Liver (tissue), 3 donors: Measurements from ENCODE around the gene TLE5.

Experiments used
- EGR1 ChIP-seq, 2 donors: IDR thresholded peaks; 2 replicates each; pipeline ENCODE4 v1.6.1; 2016 to 2018; ENCODE audit warnings: antibody characterized with exemption in 2 of 2, low read depth in 2 of 2
- GABPA ChIP-seq, 2 donors: IDR thresholded peaks in 1 of 2; conservative IDR thresholded peaks in 1 of 2; 2 replicates each; pipeline ENCODE4 v1.6.1; 2016; ENCODE audit warnings: antibody characterized with exemption in 2 of 2, mild to moderate bottlenecking in 1 of 2, moderate library complexity in 1 of 2
- JUND ChIP-seq, 2 donors: IDR thresholded peaks; 2 replicates each; pipeline ENCODE4 v1.6.1; 2016; ENCODE audit warnings: antibody characterized with exemption in 2 of 2
- NR2F2 ChIP-seq: IDR thresholded peaks from 2 replicates; pipeline ENCODE4 v1.6.1; 2016; ENCODE audit warnings: antibody characterized with exemption
- RAD21 ChIP-seq, 2 donors: IDR thresholded peaks; 2 replicates each; pipeline ENCODE4 v1.6.1; 2016; ENCODE audit warnings: antibody characterized with exemption in 2 of 2, mild to moderate bottlenecking in 2 of 2
- SP1 ChIP-seq: IDR thresholded peaks from 2 replicates; pipeline ENCODE4 v1.6.1; 2018; ENCODE audit warnings: antibody characterized with exemption, mild to moderate bottlenecking
- TAF1 ChIP-seq: conservative IDR thresholded peaks from 2 replicates; pipeline ENCODE4 v1.6.1; 2016; ENCODE audit warnings: antibody characterized with exemption, mild to moderate bottlenecking
- TF ChIP-seq, protein P1 (sequence below): fragments of 150-350 bp; IDR thresholded peaks from 2 replicates; pipeline ENCODE4 v1.5.1; 2017; ENCODE audit warnings: improper control_type of control experiment, low read depth, low read length; ENCODE audit not compliant: missing input control
- TF ChIP-seq, protein P2 (sequence below): IDR thresholded peaks from 2 replicates; pipeline ENCODE4 v1.6.1; 2016; ENCODE audit warnings: antibody characterized with exemption
- TF ChIP-seq, protein P3 (sequence below): IDR thresholded peaks from 2 replicates; pipeline ENCODE4 v1.6.1; 2016; ENCODE audit warnings: antibody characterized with exemption
- TF ChIP-seq, protein P4 (sequence below): IDR thresholded peaks from 2 replicates; pipeline ENCODE4 v1.6.1; 2016; ENCODE audit warnings: antibody characterized with exemption, mild to moderate bottlenecking
- donor health status: healthy.
- donor health status: healthy.

DNA sequence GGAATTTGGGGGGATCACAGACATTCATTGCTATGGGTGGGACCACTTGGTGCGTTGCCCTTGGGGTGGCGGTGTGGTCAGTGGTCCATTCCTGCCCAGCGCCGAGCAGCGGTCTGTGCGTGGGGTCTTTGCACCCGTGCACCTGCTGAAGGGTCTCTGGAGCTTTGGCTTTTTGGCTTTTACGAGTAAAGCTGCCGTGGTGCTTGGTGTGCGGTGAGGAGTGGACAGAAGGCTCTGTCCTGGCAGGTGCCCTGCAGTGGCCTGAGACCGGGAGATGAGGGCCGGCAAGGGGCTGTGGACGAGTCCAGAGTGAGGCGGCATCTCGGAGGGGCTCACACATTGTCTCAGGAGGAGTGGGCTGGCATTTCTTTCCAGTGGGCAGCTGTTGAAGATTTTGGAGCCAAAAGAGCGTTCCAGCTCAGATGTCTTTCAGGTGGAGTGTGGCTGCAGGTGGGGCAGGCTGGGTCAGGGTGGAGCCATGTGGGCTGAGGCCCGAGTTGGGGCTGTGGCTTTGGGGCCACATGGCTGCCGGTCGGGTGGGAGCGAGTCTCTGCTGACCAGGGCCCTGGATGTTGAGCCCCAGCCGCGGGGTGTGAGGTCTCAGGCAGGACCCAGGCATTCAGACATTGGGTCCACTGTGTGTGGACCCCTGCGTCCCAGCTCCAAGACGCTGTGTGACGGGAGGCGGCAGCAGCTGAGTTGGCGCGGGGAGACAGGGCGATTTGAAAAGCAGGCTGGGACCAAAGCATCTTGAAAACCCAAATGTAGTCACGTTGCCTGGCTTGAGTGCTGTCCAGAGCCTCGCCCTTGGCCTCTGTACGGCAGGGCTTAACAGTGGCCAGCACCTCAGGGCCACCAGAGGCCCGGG, 43.6 kb upstream of the TLE5 start:
- TF ChIP-seq, protein P1, sequence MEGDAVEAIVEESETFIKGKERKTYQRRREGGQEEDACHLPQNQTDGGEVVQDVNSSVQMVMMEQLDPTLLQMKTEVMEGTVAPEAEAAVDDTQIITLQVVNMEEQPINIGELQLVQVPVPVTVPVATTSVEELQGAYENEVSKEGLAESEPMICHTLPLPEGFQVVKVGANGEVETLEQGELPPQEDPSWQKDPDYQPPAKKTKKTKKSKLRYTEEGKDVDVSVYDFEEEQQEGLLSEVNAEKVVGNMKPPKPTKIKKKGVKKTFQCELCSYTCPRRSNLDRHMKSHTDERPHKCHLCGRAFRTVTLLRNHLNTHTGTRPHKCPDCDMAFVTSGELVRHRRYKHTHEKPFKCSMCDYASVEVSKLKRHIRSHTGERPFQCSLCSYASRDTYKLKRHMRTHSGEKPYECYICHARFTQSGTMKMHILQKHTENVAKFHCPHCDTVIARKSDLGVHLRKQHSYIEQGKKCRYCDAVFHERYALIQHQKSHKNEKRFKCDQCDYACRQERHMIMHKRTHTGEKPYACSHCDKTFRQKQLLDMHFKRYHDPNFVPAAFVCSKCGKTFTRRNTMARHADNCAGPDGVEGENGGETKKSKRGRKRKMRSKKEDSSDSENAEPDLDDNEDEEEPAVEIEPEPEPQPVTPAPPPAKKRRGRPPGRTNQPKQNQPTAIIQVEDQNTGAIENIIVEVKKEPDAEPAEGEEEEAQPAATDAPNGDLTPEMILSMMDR = no peak
- TF ChIP-seq, protein P2, sequence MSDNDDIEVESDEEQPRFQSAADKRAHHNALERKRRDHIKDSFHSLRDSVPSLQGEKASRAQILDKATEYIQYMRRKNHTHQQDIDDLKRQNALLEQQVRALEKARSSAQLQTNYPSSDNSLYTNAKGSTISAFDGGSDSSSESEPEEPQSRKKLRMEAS = no peak
- TF ChIP-seq, protein P3, sequence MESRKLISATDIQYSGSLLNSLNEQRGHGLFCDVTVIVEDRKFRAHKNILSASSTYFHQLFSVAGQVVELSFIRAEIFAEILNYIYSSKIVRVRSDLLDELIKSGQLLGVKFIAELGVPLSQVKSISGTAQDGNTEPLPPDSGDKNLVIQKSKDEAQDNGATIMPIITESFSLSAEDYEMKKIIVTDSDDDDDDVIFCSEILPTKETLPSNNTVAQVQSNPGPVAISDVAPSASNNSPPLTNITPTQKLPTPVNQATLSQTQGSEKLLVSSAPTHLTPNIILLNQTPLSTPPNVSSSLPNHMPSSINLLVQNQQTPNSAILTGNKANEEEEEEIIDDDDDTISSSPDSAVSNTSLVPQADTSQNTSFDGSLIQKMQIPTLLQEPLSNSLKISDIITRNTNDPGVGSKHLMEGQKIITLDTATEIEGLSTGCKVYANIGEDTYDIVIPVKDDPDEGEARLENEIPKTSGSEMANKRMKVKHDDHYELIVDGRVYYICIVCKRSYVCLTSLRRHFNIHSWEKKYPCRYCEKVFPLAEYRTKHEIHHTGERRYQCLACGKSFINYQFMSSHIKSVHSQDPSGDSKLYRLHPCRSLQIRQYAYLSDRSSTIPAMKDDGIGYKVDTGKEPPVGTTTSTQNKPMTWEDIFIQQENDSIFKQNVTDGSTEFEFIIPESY = no peak
- TF ChIP-seq GABPA (IDR thresholded peaks at IDR 0.05 in 1 of 2, conservative IDR thresholded peaks at IDR 0.05 in 1 of 2) (no peak), RAD21 (IDR thresholded peaks at IDR 0.05) (no peak), EGR1 (IDR thresholded peaks at IDR 0.05; ENCODE audit: low read depth in 2 of 2) (no peak), TAF1 (no peak), NR2F2 (no peak), JUND (IDR thresholded peaks at IDR 0.05) (no peak), SP1 (no peak)
- TF ChIP-seq, protein P4, sequence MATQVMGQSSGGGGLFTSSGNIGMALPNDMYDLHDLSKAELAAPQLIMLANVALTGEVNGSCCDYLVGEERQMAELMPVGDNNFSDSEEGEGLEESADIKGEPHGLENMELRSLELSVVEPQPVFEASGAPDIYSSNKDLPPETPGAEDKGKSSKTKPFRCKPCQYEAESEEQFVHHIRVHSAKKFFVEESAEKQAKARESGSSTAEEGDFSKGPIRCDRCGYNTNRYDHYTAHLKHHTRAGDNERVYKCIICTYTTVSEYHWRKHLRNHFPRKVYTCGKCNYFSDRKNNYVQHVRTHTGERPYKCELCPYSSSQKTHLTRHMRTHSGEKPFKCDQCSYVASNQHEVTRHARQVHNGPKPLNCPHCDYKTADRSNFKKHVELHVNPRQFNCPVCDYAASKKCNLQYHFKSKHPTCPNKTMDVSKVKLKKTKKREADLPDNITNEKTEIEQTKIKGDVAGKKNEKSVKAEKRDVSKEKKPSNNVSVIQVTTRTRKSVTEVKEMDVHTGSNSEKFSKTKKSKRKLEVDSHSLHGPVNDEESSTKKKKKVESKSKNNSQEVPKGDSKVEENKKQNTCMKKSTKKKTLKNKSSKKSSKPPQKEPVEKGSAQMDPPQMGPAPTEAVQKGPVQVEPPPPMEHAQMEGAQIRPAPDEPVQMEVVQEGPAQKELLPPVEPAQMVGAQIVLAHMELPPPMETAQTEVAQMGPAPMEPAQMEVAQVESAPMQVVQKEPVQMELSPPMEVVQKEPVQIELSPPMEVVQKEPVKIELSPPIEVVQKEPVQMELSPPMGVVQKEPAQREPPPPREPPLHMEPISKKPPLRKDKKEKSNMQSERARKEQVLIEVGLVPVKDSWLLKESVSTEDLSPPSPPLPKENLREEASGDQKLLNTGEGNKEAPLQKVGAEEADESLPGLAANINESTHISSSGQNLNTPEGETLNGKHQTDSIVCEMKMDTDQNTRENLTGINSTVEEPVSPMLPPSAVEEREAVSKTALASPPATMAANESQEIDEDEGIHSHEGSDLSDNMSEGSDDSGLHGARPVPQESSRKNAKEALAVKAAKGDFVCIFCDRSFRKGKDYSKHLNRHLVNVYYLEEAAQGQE = no peak
